ENCODE results near the gene SLC25A42.
"Not testable (repeated sequence)": the region's sequence is repeated elsewhere in the genome, so short reads cannot be mapped to it uniquely, and the experiment has no call there.

The SLC25A42 gene, protein sequence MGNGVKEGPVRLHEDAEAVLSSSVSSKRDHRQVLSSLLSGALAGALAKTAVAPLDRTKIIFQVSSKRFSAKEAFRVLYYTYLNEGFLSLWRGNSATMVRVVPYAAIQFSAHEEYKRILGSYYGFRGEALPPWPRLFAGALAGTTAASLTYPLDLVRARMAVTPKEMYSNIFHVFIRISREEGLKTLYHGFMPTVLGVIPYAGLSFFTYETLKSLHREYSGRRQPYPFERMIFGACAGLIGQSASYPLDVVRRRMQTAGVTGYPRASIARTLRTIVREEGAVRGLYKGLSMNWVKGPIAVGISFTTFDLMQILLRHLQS

DNA sequence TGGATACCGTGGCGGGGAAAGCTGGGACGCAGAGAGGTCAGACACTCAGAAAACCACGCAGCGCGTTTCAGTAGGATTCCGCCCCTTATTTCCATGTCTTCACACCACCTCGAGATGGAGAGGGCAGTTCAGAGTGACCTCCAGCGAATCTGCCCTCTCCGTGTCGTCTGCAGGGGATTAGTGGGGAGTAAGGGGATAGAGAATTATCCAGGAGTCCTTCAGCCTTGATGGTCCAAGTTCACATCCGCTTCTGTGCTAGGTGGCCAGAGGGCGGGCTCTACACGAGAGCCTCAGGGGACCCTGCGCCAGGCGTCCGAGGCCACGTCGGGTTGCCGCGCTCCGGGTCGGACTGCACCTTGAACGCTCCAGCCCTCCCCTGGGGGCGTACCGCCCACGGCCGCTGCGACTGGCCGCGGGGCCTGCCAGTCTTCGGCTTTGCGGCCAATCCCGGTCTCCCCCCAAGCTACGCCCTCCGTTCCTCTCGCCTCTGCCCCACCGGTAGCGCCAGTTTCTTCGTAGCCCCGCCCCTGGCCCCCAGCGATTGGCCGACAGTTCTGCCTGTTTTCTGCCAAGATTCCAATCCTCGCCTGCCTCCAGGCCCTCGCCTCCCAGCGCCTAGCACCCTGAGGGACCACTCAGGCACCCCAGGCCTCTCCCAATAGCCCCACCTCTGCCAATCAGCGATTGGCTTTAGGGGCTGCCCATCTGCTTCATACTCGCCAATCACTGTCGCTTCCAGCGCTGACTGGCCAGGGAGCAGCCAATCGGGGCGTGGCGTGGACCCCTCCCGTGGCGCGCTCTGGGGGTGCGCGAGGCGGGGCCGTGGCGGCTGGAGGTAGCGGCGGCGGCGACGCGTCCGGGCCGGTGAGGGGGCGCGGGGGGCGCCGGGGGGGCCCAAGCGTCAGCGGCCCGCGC lies at the start of gene SLC25A42:
TSS of gene SLC25A42 (plus strand) at position 812 of the 915 bp plus-strand sequence. CDS start 32,131 bp downstream, outside the sequence.
- DNase-seq (ENCODE audit: low read depth in 2 of 2), result peak; percentile 98 to 99

DNA sequence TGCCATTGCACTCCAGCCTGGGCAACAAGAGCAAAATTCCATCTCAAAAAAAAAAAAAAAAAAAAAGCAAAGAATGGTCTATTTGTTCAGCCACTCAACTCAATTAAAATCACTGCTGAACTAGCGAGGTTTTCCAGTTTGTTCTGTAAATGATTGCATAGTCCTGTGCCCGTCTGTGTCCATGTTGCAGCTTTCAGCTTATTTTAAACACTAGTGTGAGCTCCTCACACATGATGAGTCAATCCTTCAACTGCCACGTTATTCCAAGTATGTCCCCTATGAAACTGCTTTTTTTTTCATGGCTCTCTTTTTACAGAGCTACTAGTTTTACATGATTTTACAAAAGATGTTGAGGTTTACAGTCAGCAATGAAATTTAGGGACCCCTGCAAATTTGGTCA lies 42.7 kb upstream of the SLC25A42 start:
- no peak for DNase-seq (ENCODE audit: low read depth in 2 of 2)

DNA sequence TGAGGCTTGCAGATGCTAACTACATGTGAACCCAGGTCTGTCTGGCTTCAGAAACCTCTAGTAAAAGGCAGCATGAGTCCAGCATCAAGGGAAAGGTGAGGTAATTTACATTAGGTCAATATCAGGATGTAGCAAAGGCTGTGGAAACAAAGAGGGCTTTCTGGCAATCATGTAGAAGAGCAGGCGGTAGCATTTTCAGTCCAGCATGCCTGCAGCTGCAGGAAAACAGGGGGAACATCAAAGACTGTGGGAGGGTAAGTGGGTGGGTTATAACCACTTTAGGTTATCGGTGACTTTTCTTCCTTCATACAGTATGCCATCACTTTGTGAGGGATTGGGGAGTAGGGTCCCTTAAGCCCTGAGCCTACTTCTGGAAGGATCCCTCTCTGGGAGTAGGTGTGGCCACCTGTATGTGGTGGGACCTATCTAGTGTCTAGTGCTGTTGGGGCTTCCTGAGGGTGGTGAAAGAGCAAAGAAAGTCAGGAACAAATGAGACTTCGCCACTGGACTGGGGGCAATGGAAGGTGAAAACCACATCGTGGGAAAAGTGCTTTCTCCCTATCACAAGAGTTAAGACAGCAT lies 41.3 kb upstream of the SLC25A42 start:
- no peak for DNase-seq (ENCODE audit: low read depth in 2 of 2)

DNA sequence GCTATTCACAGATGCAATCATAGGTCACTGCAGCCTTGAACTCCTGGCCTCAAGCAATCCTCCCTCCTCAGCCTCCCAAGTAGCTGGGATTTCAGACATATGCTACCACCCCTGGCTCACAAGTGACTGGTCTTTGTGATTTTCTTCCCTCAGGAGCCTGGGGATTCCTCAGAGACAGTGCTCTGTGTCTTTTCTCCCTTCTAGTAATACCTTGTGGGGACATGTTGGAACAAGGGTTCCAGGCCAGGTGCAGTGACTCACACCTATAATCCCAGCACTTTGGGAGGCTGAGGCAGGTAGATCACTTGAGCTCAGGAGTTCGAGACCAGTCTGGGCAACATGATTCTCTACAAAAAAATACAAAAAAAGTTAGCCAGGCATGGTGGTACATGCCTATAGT lies 40.4 kb upstream of the SLC25A42 start:
- DNase-seq (ENCODE audit: low read depth in 2 of 2), result not testable (repeated sequence)

DNA sequence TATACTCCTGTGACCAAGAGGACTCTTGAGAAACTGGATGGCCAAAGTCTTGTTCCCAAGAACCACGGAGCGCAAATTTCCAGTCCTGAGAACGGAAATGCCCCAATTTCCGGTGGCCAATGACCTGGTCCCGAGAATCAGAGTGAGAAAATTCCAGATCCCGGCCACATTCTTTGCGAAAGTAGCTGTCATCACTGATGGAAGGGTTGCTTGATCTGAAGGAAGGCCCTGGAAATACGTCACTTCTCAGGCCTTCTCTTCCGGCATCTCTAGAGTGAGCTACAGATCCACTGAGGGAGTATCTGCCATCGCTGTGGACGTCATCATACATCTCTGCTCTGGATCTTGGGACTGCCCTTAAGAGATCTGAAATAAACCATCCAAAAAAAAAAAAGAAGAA lies 37.9 kb upstream of the SLC25A42 start:
- no peak for DNase-seq (ENCODE audit: low read depth in 2 of 2)

DNA sequence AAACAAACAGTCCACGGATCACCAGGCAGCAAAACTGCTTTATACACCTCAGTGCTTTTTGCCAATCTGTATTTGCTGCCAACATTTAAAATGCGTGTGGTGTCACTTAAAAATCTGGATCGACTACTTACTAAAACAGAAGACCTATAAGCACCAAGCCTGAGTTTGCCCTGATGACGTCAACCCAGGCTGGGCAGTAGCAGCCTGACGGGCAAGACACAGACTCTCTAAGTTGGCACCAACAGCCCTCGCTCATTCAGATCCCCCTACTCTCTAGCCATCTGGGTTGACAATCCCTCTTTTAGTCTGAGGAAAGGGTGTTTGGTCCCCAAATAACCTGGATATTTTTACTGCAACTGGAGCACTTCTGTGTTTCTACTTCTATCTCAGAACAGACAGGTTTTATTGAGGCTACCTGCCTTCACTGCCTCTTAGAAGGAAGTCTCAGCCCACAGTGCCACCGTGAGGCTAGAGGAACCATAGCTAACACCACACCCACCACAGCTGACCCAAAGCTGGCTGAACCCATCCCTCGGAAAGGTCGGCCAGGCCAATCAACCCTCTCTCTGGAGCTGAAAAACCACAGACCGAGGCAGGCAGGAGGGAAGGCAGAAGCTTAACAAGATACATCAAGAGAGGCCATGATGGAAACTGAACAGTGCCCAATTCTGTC lies 37.4 kb upstream of the SLC25A42 start:
- DNase-seq (ENCODE audit: low read depth in 2 of 2), result no peak

DNA sequence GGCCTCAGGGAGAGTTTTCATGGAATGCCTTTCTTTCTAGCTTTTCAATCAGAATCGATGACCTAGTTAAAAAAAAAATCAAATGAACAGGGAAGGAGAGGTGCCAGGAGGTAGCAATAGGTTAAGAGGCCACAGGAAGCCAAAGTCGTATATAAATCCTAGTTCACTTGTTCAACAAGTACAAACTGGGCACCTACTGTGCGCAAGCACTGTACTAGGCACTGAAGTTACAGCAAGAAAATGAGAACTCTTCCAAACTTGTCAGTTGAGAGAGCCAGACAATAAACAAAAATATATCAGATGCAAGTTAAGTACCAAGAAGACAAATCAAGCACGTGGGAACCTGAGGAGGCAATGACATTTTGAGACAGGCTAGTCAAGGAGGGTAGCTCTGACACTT lies 36.6 kb upstream of the SLC25A42 start:
- no peak for DNase-seq (ENCODE audit: low read depth in 2 of 2)

DNA sequence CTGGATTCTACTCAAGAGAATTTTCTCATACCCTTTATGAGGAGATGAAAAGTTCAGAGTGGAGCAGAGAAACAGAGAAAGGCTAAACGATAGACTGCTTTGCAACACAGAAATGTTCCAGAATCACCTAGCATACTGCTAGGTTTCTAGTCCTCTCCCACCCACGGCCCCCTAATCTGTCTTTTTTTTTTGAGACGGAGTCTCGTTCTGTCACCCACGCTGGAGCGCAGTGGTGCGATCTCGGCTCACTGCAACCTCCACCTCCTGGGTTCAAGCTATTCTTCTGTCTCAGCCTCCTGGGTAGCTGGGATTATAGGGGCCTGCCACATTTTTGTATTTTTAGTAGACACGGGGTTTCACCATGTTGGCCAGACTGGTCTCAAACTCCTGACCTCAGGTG lies 35.3 kb upstream of the SLC25A42 start:
- DNase-seq (ENCODE audit: low read depth in 2 of 2), result no peak

DNA sequence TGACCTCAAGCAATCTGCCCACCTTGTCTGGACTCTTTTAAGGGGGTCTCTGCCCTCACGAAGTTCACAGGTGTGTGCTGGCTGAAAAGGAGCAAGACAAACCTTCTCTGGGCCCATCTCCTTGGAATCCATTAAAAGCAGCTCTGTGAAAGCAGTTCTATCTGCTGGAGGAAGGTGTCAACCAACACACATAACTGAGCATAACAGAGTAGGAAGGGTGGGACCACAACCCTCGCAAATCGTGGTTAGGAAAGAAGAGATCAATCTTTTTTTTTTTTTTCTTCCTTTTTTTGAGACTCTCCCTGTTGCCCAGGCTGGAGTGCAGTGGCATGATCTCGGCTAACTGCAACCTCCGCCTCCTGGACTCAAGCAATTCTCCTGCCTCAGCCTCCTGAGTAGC lies 31.9 kb upstream of the SLC25A42 start:
- no peak for DNase-seq (ENCODE audit: low read depth in 2 of 2)

DNA sequence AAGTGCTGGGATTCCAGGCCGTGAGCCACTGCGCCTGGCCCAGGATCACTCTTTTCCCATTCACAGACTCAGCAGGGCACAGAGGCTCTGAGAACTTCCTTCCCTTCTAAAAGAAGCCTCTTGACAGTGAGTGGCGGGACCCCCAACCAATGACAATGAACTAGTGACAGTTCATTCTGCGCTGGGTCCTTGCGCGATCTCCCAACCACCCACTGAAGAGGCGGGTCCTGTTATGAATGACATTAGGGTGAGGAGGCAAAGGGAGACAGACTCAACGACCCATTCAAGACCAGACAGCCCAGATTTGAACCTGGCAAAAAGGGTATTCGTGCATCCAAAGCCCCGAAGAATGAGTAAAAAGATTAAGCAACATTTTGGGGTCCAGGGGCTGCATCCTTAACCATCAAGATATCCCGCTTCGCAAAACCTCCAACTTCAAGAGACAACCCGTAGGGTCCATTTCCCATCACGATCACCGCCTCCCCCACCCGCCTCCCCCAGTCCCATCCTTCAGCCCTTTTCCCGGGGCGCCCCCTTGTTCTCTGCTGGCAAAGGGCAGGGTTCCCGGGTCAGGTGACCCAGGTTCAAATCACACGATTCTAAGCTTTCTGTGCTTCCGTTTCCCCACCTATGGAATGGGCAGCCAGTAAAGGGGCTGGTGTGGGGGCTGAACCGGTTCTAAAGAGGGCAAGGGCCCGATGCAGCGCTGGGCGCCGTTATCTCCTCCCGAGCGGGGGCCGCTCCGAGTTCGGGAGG lies 31.2 kb upstream of the SLC25A42 start:
- DNase-seq (ENCODE audit: low read depth in 2 of 2), result peak; percentile 55 to 78

DNA sequence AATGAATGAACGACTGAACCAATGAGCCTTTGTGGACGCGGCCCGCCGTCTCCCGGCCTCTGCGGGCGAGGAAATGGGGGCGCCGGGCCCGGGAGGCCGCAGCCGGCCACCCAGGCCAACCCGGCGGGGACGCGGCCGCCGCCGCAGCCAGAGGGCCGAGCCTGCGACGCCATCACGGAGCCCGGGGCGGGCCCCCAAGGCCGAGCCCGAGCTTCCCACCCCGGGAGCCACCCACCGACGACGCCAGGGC lies 30.7 kb upstream of the SLC25A42 start:
- DNase-seq (ENCODE audit: low read depth in 2 of 2), result no peak

DNA sequence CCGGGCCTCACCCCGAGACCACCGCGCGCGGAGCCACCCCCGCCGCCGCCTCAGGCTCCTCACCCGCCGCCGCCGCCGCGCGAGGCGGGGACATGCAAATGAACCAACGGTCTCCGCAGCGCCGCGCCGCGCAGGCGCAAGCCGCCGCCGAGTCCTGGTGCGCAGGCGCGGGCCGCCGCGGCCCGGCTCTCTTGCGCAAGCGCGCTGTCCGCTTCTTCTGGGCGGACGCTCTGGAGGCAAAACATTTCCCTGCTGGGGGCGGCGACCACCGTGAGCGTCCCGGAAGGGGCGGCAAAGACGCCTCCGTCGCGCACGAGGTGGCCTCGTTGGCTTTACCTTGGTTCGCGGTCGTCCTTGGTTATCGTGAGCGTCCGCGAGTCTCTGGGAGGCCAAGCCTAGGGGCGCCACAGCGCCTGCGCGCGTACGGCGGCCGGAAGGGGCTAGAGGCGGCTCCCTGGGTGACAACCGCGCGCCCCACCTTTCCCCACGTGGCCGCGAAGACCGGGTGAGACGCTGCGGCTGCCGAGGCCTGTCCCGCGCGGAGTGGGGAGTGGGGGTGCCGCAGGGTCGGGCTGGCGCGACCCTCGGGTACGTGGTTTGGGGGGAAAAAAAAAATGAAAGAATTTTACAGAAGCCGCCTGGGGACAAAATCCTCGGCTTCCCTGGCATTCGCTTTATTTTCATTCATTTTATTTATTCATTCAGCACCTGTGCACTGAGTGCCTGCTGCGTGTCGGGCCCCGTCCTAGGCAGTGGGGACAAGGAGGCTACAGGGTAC lies 30.2 kb upstream of the SLC25A42 start, which contains the start of the genes ARMC6 and SUGP2:
TSS of gene ARMC6 (plus strand) at position 178 of the 778 bp plus-strand sequence. CDS start 607 bp downstream, outside the sequence.
TSS of gene SUGP2 (minus strand) at position 92 of the 778 bp plus-strand sequence. CDS start 2,446 bp downstream, outside the sequence.
- DNase-seq (ENCODE audit: low read depth in 2 of 2), result peak; percentile 75 to 82

DNA sequence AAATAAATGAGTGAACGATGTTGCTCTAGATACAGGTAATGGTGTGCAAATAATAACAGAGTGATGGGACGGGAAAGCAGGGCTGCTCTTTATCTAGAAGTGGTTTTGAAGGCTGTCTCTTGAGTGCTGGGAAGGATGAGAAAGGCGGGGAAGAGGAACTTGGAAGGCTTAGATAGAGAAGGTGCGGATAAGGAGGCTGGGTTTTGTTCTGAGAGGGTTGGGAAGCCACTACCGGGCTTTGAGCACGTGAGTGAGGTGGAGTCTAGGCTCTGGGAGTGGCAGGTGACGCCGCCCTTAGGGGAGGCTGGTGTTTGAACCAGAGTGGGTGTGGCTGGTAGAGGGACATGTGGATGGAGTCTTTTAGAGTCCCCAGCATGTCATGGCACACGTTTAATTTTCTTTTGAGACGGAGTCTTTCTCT lies 29.6 kb upstream of the SLC25A42 start:
- DNase-seq (ENCODE audit: low read depth in 2 of 2), result peak; percentile 45 to 68

DNA sequence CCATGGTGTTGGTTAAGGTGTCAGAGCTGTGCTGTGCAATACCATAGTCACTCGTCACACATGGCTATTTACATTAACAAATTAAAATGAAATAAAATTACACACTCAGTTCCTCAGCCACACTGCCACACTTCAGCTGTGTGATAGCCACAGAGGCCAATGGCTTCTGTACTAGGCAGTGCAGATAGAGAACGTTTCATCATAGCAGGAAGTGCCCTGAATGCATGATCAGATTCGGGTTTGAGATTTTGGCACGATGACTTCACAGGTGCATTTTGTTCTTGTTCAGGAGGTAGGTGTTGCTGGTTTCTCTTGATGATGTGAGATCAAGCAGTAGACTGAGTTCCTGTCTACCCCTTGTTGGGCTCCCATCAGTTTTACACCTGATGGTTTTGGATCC lies 23.9 kb upstream of the SLC25A42 start:
- no peak for DNase-seq (ENCODE audit: low read depth in 2 of 2)

DNA sequence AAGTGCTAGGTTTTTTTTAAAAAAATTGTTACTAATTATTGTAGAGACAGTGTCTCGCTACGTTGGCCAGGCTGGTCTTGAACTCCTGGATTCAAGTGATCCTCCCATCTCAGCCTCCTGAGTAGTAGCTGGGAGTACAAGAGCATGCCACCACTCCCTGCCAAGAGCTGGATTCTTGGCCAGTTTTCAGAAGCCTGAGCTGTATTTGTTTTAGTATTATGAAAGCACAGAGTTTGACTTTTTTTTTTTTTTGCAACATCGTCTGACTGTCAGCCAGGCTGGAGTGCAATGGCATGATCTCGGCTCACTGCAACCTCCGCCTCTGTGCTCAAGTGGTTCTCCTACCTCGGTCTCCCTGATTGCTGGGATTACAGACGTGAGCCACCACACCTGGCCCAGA lies 23.4 kb upstream of the SLC25A42 start:
- no peak for DNase-seq (ENCODE audit: low read depth in 2 of 2)

DNA sequence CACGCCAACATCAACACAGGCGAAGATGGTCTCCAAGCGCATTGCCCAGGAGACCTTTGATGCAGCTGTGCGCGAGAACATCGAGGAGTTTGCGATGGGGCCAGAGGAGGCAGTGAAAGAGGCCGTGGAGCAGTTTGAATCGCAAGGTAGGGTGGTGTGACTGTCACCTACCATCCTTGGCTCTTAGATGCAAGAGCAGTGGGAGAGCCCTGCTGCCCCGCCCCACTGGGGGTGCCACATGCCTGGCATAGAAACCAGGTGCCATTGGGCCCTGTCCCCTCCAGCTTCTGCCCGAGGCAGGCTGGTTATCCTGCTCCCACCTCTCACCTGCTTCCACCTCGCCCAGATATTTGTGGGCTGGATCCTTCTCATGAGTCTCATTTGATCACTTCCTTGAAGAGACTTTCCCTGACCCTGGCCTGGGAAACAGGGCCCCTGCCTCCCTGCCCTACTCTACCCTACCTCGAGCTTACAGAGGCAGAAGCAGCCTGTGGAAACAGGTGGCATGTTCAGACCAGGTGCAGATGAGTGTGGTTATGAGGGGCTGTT lies 21.0 kb upstream of the SLC25A42 start:
- DNase-seq (ENCODE audit: low read depth in 2 of 2), result no peak

DNA sequence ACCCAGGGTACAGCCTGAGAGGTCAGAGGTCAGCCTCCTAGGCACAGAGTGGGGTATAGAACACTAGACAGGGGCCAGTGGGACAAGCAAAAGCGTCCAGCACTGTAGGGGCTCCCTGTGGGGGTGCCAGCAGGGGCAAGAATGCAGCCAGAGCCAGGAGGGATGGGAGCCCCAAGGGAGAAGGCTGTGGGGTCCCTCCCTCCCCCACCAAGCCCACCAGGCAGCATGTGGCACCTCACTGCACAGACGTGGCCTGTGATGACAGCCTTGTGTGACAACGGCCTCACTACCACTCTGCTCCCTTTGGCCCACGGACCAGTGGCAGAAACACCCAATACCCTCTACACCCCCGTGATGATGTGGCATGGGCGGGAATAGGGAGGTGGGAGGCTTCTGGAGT lies 20.3 kb upstream of the SLC25A42 start:
- no peak for DNase-seq (ENCODE audit: low read depth in 2 of 2)

DNA sequence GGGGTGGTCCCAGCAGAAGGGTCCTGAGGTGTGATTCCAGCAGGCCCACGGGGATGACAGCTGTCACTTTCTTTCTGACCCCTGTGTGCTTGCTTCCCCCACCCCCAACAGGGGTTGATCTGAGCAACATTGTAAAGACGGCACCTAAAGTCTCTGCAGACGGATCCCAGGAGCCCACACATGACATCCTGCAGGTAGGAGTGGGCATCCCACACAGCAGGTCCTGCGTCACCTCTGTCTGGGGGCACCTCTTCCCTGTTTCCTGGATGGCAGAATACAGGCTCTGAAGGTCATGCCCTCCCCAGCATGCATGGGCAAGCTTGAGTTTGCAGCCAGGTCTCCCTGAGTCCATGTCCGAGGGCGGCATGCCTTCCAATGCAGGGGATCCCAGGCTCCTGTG lies 19.9 kb upstream of the SLC25A42 start:
- no peak for DNase-seq (ENCODE audit: low read depth in 2 of 2)

DNA sequence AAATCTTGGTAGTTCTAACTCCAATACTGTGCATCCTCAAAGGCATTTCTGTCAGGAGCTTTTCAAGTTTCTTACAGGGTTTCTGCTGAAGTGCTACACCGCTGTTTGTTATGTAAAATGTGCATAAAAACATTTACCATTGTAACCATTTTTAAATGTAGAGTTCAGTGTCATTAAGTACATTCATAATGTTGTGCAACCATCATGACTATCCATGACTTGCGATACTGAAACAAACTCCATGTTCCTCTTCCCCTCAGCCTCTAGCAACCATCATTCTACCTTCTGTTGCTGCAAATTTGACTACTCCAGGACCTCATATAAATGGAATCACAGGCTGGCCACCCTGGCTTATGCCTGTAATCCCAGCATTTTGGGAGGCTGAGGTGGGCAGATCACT lies 14.4 kb upstream of the SLC25A42 start:
- no peak for DNase-seq (ENCODE audit: low read depth in 2 of 2)

DNA sequence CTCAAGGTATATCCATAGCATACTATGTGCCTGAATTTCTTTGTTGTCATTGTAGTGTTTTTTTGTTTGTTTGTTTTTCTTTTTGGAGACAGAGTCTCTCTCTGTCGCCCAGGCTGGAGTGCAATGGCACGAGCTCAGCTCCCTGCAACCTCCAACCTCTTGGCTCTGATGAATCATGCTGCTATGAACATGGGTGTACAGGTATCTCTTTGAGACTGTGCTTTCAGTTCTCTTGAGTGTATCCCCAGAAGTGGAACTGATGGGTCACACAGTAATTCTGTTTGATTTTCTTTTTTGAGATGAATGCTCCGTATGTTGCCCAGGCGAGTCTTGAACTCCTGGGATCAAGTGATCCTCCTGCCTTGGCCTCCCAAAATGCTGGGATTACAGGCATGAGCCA lies 13.7 kb upstream of the SLC25A42 start:
- DNase-seq (ENCODE audit: low read depth in 2 of 2), result no peak

Data from stimulated activated CD8-positive, alpha-beta memory T cell treated with anti-CD3 and anti-CD28 coated beads, Interleukin-15, amount 100 ng/mL, for 4 hours (primary cell).